OCI-LY3 (cell line): ENCODE results near the gene GTPBP1.

Experiments used
- CTCF ChIP-seq: fragments of 200-600, 300-600 bp; sonication (generic); IDR thresholded peaks from 2 replicates; pipeline ENCODE4 v1.5.1; 2014; ENCODE audit warnings: antibody characterized with exemption, low read length, low read depth
- EZH2phosphoT487 ChIP-seq: fragments of 200-600 bp; shearing (Covaris generic); IDR thresholded peaks from 2 replicates; pipeline ENCODE4 v1.6.1; 2018; ENCODE audit warnings: antibody characterized with exemption, mixed run types, low read depth

- TF ChIP-seq CTCF, result no peak
- TF ChIP-seq EZH2phosphoT487, result no peak
These were observed 50.3 kb downstream of the GTPBP1 start, which contains the start of gene SUN2 for GRCh38 chr22:38755911-38756532.
